Adrenal gland (tissue), 12 donors: ENCODE measurements around the gene FYN. TPM values are rescaled to one million over a fixed set of nuclear protein-coding genes. Genes with fewer than 3 reads are reported as not detected.
A peak's percentile ranks its signal among the peaks of the same experiment; 100 is the strongest.

Experiments used
- DNase-seq, 7 donors: peaks; one replicate each; pipeline ENCODE4 v3.0.0-alpha.2; 2019 to 2020
- H3K27ac ChIP-seq, 5 donors: fragments of 200-600 bp; sonication (generic) in 4 of 5; 1 replicate in 3 of 5; 2 replicates in 2 of 5; pipeline versions ENCODE4 v1.5.1 to v1.8.0; 2016 to 2020; ENCODE audit warnings: mild to moderate bottlenecking in 1 of 5
- H3K27me3 ChIP-seq: fragments of 200-600 bp; 2 replicates; pipeline ENCODE4 v1.8.0; 2021
- H3K36me3 ChIP-seq, 2 donors: fragments of 200-600 bp; replicated peaks in 1 of 2; 1 replicate in 1 of 2; 2 replicates in 1 of 2; pipeline versions ENCODE4 v1.5.1 to v1.8.0; 2018 to 2022
- H3K4me1 ChIP-seq, 2 donors: fragments of 200-600 bp; replicated peaks in 1 of 2; 1 replicate in 1 of 2; 2 replicates in 1 of 2; pipeline versions ENCODE4 v1.5.1 to v1.8.0; 2018 to 2021
- H3K4me3 ChIP-seq, 4 donors: fragments of 200-600 bp; sonication (generic) in 3 of 4; one replicate each; pipeline ENCODE4 v1.5.1; 2016 to 2018
- H3K9me3 ChIP-seq, 3 donors: fragments of 200-600 bp; sonication (generic) in 1 of 3; replicated peaks in 1 of 3; 1 replicate in 2 of 3; 2 replicates in 1 of 3; pipeline versions ENCODE4 v1.5.1 to v1.8.0; 2016 to 2021
- POLR2A ChIP-seq, 2 donors: fragments of 450-650 bp; IDR thresholded peaks; one replicate each; pipeline ENCODE4 v1.6.1; 2017; ENCODE audit warnings: antibody characterized with exemption in 2 of 2, mild to moderate bottlenecking in 2 of 2, moderate library complexity in 1 of 2
- WGBS, 4 donors: extraction: QIAGEN DNeasy Blood & Tissue Kit in 2 of 4; methylation state at CpG; one replicate each; pipeline versions ENCODE4 v1.1.5 to v1.1.7; 2013 to 2017; 5-methylcytosine and 5-hydroxymethylcytosine counted together
- intact Hi-C, 2 donors: fragments of 100-400 bp; cut with DNase I; formaldehyde crosslinking; loops; one replicate each; pipeline versions ENCODE4 v1.14.1 to v1.15.0; 2022 to 2023
- polyA plus RNA-seq, 3 donors: library from polyadenylated mRNA; stranded (reverse); fragments of 200-250 nt in 2 of 3; fragments of 350-450 nt in 1 of 3; fragmentation: Illumina TruSeq in 1 of 3; extraction: RNeasy Lipid Tissue Mini Kit (QIAGEN cat#74804) in 1 of 3; gene quantifications; one replicate each; pipeline ENCODE4 v1.2.3, GENCODE V29; 2013 to 2014
- total RNA-seq, 9 donors: library from RNA; depleted of rRNA in 4 of 9; stranded (reverse); fragments of >200 nt in 4 of 9; fragments of 120-200 nt in 1 of 9; fragmentation: NEBNext Ultra II Directional in 1 of 9; extraction: Animal tissue kit (Norgen Biotek cat#: 25700) in 1 of 9; gene quantifications; one replicate each; pipeline versions ENCODE4 v1.1.0 to v1.2.4, GENCODE V29; 2013 to 2023
- TF ChIP-seq, protein P1 (sequence below), 6 experiments: fragments of 450-650 bp in 4 of 6; fragments of 200-600 bp in 2 of 6; sonication (generic) in 1 of 6; IDR thresholded peaks; 1 replicate in 5 of 6; 2 replicates in 1 of 6; pipeline versions ENCODE4 v1.5.1 to v1.8.0; 2016 to 2021; ENCODE audit warnings: antibody characterized with exemption in 6 of 6, mild to moderate bottlenecking in 2 of 6, moderate library complexity in 1 of 6
- donor health status: healthy with polysubstance abuse.
- donor health status: Bipolar disorder and iron deficiency.
- donor health status: DM: yes; HTN: yes; CAD: no.
- donor health status: DM: no; HTN: no; CAD: no.
- donor health status: DM: no; HTN: no; CAD: no.
- donor health status: DM: yes; HTN: yes; CAD: no.

FYN gene
- total and polyA plus RNA-seq, 12 donors = 10.7 to 36.5 (median 19.8) TPM

DNA sequence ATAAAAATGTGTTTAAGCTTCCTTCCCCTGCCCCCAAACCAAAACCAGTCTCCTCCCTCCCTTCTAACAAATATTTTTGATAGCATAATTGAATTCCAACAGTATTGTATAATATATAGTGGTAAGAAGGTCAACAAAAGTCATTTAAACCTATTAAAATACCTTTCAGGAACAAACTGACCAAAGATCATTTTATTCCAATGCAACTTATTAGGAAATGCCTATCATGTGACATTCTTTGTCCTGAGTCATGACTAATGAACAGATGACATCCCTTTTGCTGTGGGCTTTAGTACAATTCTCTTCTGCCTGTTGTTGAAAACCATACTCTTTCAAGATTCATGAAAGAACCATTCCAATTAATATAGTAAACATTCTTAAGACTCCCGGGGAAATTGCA lies 216.1 kb downstream of the FYN start:
- intact Hi-C loops = no loop called here

GRCh38 chr6:111653979-111654378 lies 219.3 kb downstream of the FYN start:
- Histone ChIP-seq H3K4me1 (peaks cover 0 to 3% of the 10 kb centered on the region in 2 donors), H3K36me3 (no peaks in the 10 kb centered on the region), H3K27me3 (no peaks in the 10 kb centered on the region), H3K27ac (no peak overlapping the region), H3K9me3 (no peaks in the 10 kb centered on the region), H3K4me3 (no peak overlapping the region)
- TF ChIP-seq, protein P1, sequence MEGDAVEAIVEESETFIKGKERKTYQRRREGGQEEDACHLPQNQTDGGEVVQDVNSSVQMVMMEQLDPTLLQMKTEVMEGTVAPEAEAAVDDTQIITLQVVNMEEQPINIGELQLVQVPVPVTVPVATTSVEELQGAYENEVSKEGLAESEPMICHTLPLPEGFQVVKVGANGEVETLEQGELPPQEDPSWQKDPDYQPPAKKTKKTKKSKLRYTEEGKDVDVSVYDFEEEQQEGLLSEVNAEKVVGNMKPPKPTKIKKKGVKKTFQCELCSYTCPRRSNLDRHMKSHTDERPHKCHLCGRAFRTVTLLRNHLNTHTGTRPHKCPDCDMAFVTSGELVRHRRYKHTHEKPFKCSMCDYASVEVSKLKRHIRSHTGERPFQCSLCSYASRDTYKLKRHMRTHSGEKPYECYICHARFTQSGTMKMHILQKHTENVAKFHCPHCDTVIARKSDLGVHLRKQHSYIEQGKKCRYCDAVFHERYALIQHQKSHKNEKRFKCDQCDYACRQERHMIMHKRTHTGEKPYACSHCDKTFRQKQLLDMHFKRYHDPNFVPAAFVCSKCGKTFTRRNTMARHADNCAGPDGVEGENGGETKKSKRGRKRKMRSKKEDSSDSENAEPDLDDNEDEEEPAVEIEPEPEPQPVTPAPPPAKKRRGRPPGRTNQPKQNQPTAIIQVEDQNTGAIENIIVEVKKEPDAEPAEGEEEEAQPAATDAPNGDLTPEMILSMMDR (IDR thresholded peaks at IDR 0.05) = no peak
- no peak for TF ChIP-seq POLR2A (IDR thresholded peaks at IDR 0.05)
- 80 to 91% (median 84%) methylated on average over 2 of the region's 2 CpGs for WGBS, 4 donors
- DNase-seq = no peak
- intact Hi-C loops = no loop called here

More for the DNA sequence above, 216.1 kb downstream of the FYN start:
- TF ChIP-seq, protein P1 (IDR thresholded peaks at IDR 0.05) = no peak
- no peak for TF ChIP-seq POLR2A (IDR thresholded peaks at IDR 0.05)
- DNase-seq = no peak
- H3K9me3 ChIP-seq = no peaks in the 10 kb centered on the region
- no peak overlapping the region for H3K4me3 ChIP-seq
- H3K27me3 ChIP-seq = no peaks in the 10 kb centered on the region
- H3K36me3 ChIP-seq = no peaks in the 10 kb centered on the region
- peaks cover 0 to 6% of the 10 kb centered on the region in 2 donors for H3K4me1 ChIP-seq
- no peak overlapping the region for H3K27ac ChIP-seq
- 64 to 79% (median 77%) methylated on average over 1 of the region's 1 CpG for WGBS, 4 donors

DNA sequence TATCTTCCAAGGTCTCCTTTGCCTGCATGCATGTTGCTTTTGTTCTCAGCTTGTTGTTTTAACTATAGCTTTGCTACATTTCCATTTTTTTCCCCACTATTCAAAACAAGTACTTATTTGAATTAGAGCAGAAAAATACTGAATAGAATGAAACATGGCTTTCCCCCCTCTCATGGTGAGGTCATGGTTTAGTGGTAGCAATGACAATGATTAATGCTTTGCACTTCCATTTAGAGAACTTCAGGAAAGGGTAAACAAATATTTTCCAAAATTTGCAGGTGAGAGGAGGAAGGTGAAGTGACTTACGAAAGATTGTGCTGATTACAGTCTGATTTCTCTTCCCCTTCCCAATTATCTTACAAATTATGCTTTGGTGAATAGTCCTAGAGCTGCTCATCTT lies 219.8 kb downstream of the FYN start:
- no peak overlapping the region for H3K4me3 ChIP-seq
- H3K9me3 ChIP-seq = no peaks in the 10 kb centered on the region
- DNase-seq = no peak
- intact Hi-C loops = no loop called here
- H3K4me1 ChIP-seq = peaks cover 0 to 3% of the 10 kb centered on the region in 2 donors
- no peaks in the 10 kb centered on the region for H3K36me3 ChIP-seq
- TF ChIP-seq, protein P1 (IDR thresholded peaks at IDR 0.05) = no peak
- no peak for TF ChIP-seq POLR2A (IDR thresholded peaks at IDR 0.05)
- peak overlapping the region in 2 of 5 donors; percentile 2 to 43 for H3K27ac ChIP-seq
- 48 to 75% (median 60%) methylated on average over 1 of the region's 1 CpG for WGBS, 4 donors
- no peaks in the 10 kb centered on the region for H3K27me3 ChIP-seq

DNA sequence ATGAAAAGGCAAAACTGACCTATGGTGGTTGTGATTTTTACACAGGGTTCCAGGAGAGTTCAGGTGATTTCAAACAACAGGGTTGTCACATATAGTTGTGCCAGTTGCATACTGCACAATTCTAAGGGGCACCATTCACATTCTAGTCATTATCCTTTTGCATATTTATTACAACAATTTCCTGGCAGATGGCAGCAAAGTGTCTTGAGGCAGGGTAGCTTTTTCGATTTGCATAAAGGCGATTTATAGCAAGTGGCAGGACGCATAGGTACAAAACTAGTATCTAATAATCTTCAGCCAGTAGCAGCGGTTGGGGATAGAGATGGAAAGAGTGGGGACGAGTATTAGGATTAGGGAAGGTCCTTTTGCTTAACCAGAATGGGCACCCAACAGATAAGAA lies 221.1 kb downstream of the FYN start:
- TF ChIP-seq, protein P1 (IDR thresholded peaks at IDR 0.05) = no peak
- no peak for TF ChIP-seq POLR2A (IDR thresholded peaks at IDR 0.05)
- intact Hi-C loops = no loop called here
- 93 to 97% (median 96%) methylated on average over 5 of the region's 5 CpGs for WGBS, 4 donors

More for the DNA sequence above, 221.1 kb downstream of the FYN start:
- Histone ChIP-seq H3K27ac (no peak overlapping the region), H3K4me3 (no peak overlapping the region), H3K9me3 (no peaks in the 10 kb centered on the region), H3K27me3 (no peaks in the 10 kb centered on the region), H3K36me3 (no peaks in the 10 kb centered on the region), H3K4me1 (no peaks in the 10 kb centered on the region)
- DNase-seq = no peak
